Left ventricle myocardium inferior (tissue), 1 donor: ENCODE data around the gene NNAT. TPM values are rescaled to one million over a fixed set of nuclear protein-coding genes. Genes with fewer than 3 reads are reported as not detected.

Experiments
- DNase-seq: peaks from one replicate; pipeline ENCODE4 v3.0.0-alpha.2; 2020
- H3K27ac ChIP-seq: fragments of 200-600 bp; replicated peaks from 2 replicates; pipeline ENCODE4 v1.8.0; 2021
- H3K27me3 ChIP-seq: fragments of 200-600 bp; 2 replicates; pipeline ENCODE4 v1.8.0; 2021; ENCODE audit warnings: low read depth
- H3K36me3 ChIP-seq: fragments of 200-600 bp; 2 replicates; pipeline ENCODE4 v1.8.0; 2021
- H3K4me1 ChIP-seq: fragments of 200-600 bp; 2 replicates; pipeline ENCODE4 v1.8.0; 2021
- H3K4me3 ChIP-seq: fragments of 200-600 bp; 2 replicates; pipeline ENCODE4 v1.8.0; 2021; ENCODE audit warnings: mild to moderate bottlenecking, moderate library complexity
- H3K9me3 ChIP-seq: fragments of 200-600 bp; replicated peaks from 2 replicates; pipeline ENCODE4 v1.8.0; 2021
- CTCF ChIP-seq: fragments of 200-600 bp; IDR thresholded peaks from 2 replicates; pipeline ENCODE4 v1.8.0; 2021; ENCODE audit warnings: antibody characterized with exemption, mild to moderate bottlenecking, borderline replicate concordance
- intact Hi-C: fragments of 100-400 bp; cut with micrococcal nuclease; formaldehyde crosslinking; loops from one replicate; pipeline ENCODE4 v1.11.0; 2022
- total RNA-seq: library from RNA; stranded (reverse); fragmentation: NEBNext Ultra II Directional; extraction: Animal tissue kit (Norgen Biotek cat#: 25700); gene quantifications from one replicate; pipeline ENCODE4 v1.2.1, GENCODE V29; 2021
- donor health status: DM: no; HTN: yes; CAD: no; lungs with severe emphysema.

Gene NNAT
- total RNA-seq, 1 donor from 2014 or later = 0.33 TPM

- peaks cover 100% of the 10 kb centered on the region for H3K27me3 ChIP-seq
- H3K27ac ChIP-seq = no peak overlapping the region
- H3K4me3 ChIP-seq = no peak overlapping the region
- no peak for DNase-seq
- no peaks in the 10 kb centered on the region for H3K36me3 ChIP-seq
- H3K4me1 ChIP-seq = peaks cover 6% of the 10 kb centered on the region
- H3K9me3 ChIP-seq = no peaks in the 10 kb centered on the region
- intact Hi-C loops = loop anchor here (10.0 kb wide), 1 partner anchor 428 kb away; no protein-coding TSS in a partner anchor
- no peak for TF ChIP-seq CTCF
These were observed 45.7 kb downstream of the NNAT start for GRCh38 chr20:37566590-37567330.

GRCh38 chr20:37567331-37567665 lies 46.2 kb downstream of the NNAT start:
- DNase-seq = no peak
- Histone ChIP-seq H3K4me1 (peaks cover 6% of the 10 kb centered on the region), H3K4me3 (no peak overlapping the region), H3K9me3 (no peaks in the 10 kb centered on the region), H3K27me3 (peaks cover 99% of the 10 kb centered on the region), H3K36me3 (no peaks in the 10 kb centered on the region), H3K27ac (no peak overlapping the region)
- intact Hi-C loops = loop anchor here (10.0 kb wide), 1 partner anchor 428 kb away; no protein-coding TSS in a partner anchor
- no peak for TF ChIP-seq CTCF

DNA sequence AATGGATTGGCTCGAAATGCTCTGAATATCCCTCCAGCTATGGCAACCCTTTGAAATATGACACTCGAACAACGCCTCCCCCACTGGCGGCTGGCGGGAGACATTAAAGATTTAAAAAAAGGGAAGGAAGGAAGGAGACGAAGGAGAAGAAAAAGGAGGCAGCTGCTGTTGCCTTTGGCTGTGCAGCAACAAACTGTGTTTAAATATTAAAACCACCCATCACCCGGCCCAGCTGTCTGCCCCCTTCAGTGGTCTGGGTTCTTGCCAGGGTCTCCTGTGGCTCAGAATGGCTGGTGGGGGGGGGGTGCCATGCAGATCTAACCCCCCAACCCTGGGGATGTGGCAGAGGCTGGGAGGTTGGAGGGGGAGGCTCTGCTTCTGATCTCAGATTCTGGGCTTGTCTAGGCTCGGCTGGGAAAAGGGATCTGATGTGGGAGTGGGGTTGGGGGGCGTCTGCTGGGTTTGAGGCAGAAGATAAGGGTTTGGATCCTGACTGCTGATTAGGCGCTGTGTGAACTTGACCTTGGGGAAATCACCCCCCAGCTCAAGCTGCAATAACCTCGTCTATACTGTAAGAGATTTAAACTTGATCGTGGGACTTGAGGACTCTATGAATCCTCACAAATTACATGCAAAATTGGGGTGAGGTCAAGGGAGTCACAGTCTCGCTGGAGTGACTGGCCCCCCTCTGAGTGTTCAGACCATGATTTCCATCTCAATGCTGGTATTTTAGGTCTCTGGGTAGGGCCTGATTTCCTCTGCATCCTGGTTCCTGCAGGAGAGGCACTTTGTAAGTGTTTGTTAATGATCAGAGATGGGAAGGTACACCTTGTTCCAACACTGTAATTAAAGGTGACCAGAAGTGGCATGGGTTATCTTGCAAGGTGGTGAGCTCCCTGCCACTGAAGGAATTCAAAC lies 46.9 kb downstream of the NNAT start:
- Histone ChIP-seq H3K36me3 (no peaks in the 10 kb centered on the region), H3K27me3 (peaks cover 97% of the 10 kb centered on the region), H3K4me3 (no peak overlapping the region), H3K27ac (no peak overlapping the region), H3K4me1 (peaks cover 6% of the 10 kb centered on the region), H3K9me3 (no peaks in the 10 kb centered on the region)
- intact Hi-C loops = loop anchor here (10.0 kb wide), 1 partner anchor 427 kb away; no protein-coding TSS in a partner anchor
- TF ChIP-seq CTCF = no peak
- no peak for DNase-seq

- Histone ChIP-seq H3K27ac (no peak overlapping the region), H3K4me3 (no peak overlapping the region), H3K27me3 (peaks cover 95% of the 10 kb centered on the region), H3K36me3 (no peaks in the 10 kb centered on the region), H3K4me1 (no peaks in the 10 kb centered on the region), H3K9me3 (no peaks in the 10 kb centered on the region)
- intact Hi-C loops = no loop called here
- DNase-seq = no peak
- no peak for TF ChIP-seq CTCF
These were observed 49.4 kb downstream of the NNAT start for GRCh38 chr20:37570419-37570818.

GRCh38 chr20:37571033-37571432 lies 50.0 kb downstream of the NNAT start:
- intact Hi-C loops = no loop called here
- TF ChIP-seq CTCF = no peak
- no peak for DNase-seq
- H3K4me1 ChIP-seq = no peaks in the 10 kb centered on the region
- H3K4me3 ChIP-seq = no peak overlapping the region
- no peak overlapping the region for H3K27ac ChIP-seq
- no peaks in the 10 kb centered on the region for H3K36me3 ChIP-seq
- H3K27me3 ChIP-seq = peaks cover 89% of the 10 kb centered on the region
- H3K9me3 ChIP-seq = no peaks in the 10 kb centered on the region

Other genes starting within 250 kb of the NNAT start
- 19.2 TPM for gene MANBAL, start 231.6 kb upstream of the NNAT start, total RNA-seq
- gene SRC, start 175.1 kb upstream of the NNAT start, total RNA-seq = 4.2 TPM
- 91.8 TPM for gene BLCAP, start 6.6 kb downstream of the NNAT start, total RNA-seq
- 58.8 TPM for gene CTNNBL1, start 172.8 kb downstream of the NNAT start, total RNA-seq